Fibroblast of lung (primary cell): ENCODE measurements around the gene PTPN20.

ENCODE experiments used
- EZH2 ChIP-seq: IDR thresholded peaks from 2 replicates; pipeline ENCODE4 v1.5.1; 2012; ENCODE audit warnings: low read length, control low read depth, mild to moderate bottlenecking; ENCODE audit errors: missing control alignments
- TF ChIP-seq, protein P1 (sequence below), 2 donors: IDR thresholded peaks in 1 of 2; conservative IDR thresholded peaks in 1 of 2; 1 replicate in 1 of 2; 2 replicates in 1 of 2; pipeline ENCODE4 v1.5.1; 2011 to 2012; ENCODE audit warnings: low read length in 2 of 2, control low read depth in 1 of 2, inconsistent platforms in 1 of 2, low read depth in 1 of 2, mild to moderate bottlenecking in 1 of 2

DNA sequence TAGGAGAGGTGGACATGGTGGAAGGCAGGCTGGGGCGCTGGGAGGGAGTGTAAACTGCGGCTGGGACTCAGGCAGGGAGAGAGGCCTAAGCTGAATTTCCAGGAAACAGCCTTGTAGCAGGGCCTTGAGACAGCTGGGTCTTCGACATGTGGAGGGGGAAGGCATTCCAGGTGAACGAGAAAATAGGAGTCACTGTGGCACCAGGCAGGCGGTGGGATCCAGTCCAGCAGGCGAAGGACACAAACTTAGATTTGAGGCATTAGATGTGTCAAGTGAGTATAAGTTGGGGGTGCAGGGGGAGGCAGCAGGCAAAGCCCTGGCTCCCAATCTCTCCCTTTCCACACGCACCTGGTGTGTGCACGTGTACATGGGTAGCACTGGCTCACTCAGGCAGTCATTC is 105.3 kb downstream of the PTPN20 start:
- TF ChIP-seq, protein P1, sequence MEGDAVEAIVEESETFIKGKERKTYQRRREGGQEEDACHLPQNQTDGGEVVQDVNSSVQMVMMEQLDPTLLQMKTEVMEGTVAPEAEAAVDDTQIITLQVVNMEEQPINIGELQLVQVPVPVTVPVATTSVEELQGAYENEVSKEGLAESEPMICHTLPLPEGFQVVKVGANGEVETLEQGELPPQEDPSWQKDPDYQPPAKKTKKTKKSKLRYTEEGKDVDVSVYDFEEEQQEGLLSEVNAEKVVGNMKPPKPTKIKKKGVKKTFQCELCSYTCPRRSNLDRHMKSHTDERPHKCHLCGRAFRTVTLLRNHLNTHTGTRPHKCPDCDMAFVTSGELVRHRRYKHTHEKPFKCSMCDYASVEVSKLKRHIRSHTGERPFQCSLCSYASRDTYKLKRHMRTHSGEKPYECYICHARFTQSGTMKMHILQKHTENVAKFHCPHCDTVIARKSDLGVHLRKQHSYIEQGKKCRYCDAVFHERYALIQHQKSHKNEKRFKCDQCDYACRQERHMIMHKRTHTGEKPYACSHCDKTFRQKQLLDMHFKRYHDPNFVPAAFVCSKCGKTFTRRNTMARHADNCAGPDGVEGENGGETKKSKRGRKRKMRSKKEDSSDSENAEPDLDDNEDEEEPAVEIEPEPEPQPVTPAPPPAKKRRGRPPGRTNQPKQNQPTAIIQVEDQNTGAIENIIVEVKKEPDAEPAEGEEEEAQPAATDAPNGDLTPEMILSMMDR (conservative IDR thresholded peaks at IDR 0.05 in 1 of 2, IDR thresholded peaks at IDR 0.05 in 1 of 2; ENCODE audit: low read depth in 1 of 2, low read length in 2 of 2): no peak
- no peak for TF ChIP-seq EZH2
